ENCODE measurements around the gene OCSTAMP. TPM values are rescaled to one million over a fixed set of nuclear protein-coding genes. Genes with fewer than 3 reads are reported as not detected.
A peak's percentile ranks its signal among the peaks of the same experiment; 100 is the strongest.

Gene OCSTAMP
- total and polyA plus RNA-seq, 10 of the 15 experiments (the other 5 are each of a cell fraction or from before 2014, with no cell fraction given): 0.09 to 0.46 (median 0.22) TPM; not detected in 2

GRCh38 chr20:46562373-46563169 is 12.1 kb upstream of the OCSTAMP start:
- H3K4me2 ChIP-seq (ENCODE audit: control insufficient read depth, insufficient read depth): peak overlapping the region; percentile 78
- intact Hi-C loops (cut with micrococcal nuclease; ENCODE audit: unreplicated experiment) (loop anchor here (2.0 kb wide), 1 partner anchor 42 kb away; no protein-coding TSS in a partner anchor), in situ Hi-C loops (cut with MboI) (no loop called here)
- H3K9ac ChIP-seq (ENCODE audit: control insufficient read depth, insufficient read depth, low read length): no peak overlapping the region
- 27% methylated on average over 18 of the region's 19 CpGs for WGBS (ENCODE audit: insufficient coverage, insufficient replicate concordance, low lambda C conversion rate, missing lambda C conversion rate)
- no peaks in the 10 kb centered on the region for H4K20me1 ChIP-seq (ENCODE audit: control insufficient read depth, insufficient read depth)
- FAIRE-seq (peak; percentile 98), ATAC-seq (peak; percentile 94), DNase-seq (ENCODE audit: low read depth, low spot score) (no peak)
- ChIA-PET RAD21 (ENCODE audit: unreplicated experiment) (interaction anchor here (1.2 to 2.5 kb wide), 5 partner anchors 11 to 118 kb away, joined by 4 to 8 read pairs (median 4); no protein-coding TSS in a partner anchor), SMC1A (ENCODE audit: uncharacterized antibody, unreplicated experiment) (interaction anchor here (0.5 to 1.8 kb wide), 8 partner anchors 12 to 1485 kb away, joined by 3 to 8 read pairs (median 3); partner anchors contain the start of gene OCSTAMP), CTCF (interaction anchor here (0.8 to 2.9 kb wide), 13 partner anchors 10 to 443 kb away, joined by 3 to 43 read pairs (median 4); partner anchors contain the start of genes OCSTAMP and TP53RK), POLR2A (interaction anchor here (0.9 to 1.5 kb wide), 2 partner anchors 10 to 11 kb away, joined by 3 to 4 read pairs; no protein-coding TSS in a partner anchor)
- H3K4me3 ChIP-seq: no peak overlapping the region; the same call in 1 of the 2 replicates
- no peaks in the 10 kb centered on the region for H3K27me3 ChIP-seq (replicated peaks in 1 of 2; ENCODE audit: control insufficient read depth in 2 of 2, insufficient read depth in 2 of 2, low read length in 1 of 2)
- H2AFZ ChIP-seq (ENCODE audit: control insufficient read depth, low read depth, low read length): peak overlapping the region; percentile 77
- no peaks in the 10 kb centered on the region for H3K79me2 ChIP-seq (ENCODE audit: control insufficient read depth, insufficient read depth, low read length)
- H3K36me3 ChIP-seq (ENCODE audit: control insufficient read depth in 2 of 2, insufficient read depth in 2 of 2, low read length in 1 of 2): no peaks in the 10 kb centered on the region
- H3K9me3 ChIP-seq (replicated peaks; ENCODE audit: control insufficient read depth, insufficient read depth, low read length): no peaks in the 10 kb centered on the region
- H3K27ac ChIP-seq (ENCODE audit: control insufficient read depth, insufficient read depth): no peak overlapping the region
- no peaks in the 10 kb centered on the region for H3K4me1 ChIP-seq (ENCODE audit: control insufficient read depth, insufficient read depth, low read length)
- TF ChIP-seq CTCF (IDR thresholded peaks at IDR 0.05 in 2 of 3, conservative IDR thresholded peaks at IDR 0.05 in 1 of 3; ENCODE audit: control insufficient read depth in 2 of 3, extremely low read depth in 1 of 3, insufficient read depth in 1 of 3, low read depth in 3 of 3, low read length in 3 of 3): peak; percentile 74 to 91 (median 79)
- TF ChIP-seq CREB1 (IDR thresholded peaks at IDR 0.05; ENCODE audit: low read depth): peak; percentile 43; the same call in 1 of the 2 replicates
- TF ChIP-seq SMC3 (IDR thresholded peaks at IDR 0.05; ENCODE audit: borderline replicate concordance, low read length): peak; percentile 24; the same call in 1 of the 2 replicates
- TF ChIP-seq CREM (IDR thresholded peaks at IDR 0.05; ENCODE audit: low read depth): 0 out of 2 replicates have a peak, but pooled peaks have one; percentile 21
- 0 out of 2 replicates have a peak, but pooled peaks have one; percentile 4 for TF ChIP-seq PKNOX1 (IDR thresholded peaks at IDR 0.05)
- TF ChIP-seq SPI1 (IDR thresholded peaks at IDR 0.05; ENCODE audit: borderline replicate concordance, insufficient read depth, low read depth, low read length): peak; percentile 51; the same call in 1 of the 2 replicates
- TF ChIP-seq NR2C2 (IDR thresholded peaks at IDR 0.05; ENCODE audit: borderline replicate concordance, control insufficient read depth, insufficient read length, low read depth): no peak
- TF ChIP-seq ZNF274 (IDR thresholded peaks at IDR 0.05; ENCODE audit: insufficient read depth, insufficient read length): no peak
- peak; percentile 63 for TF ChIP-seq RAD21 (IDR thresholded peaks at IDR 0.05; ENCODE audit: insufficient read depth, low read depth, low read length)
- no TSS peak for BruUV-seq (replicated peaks)
